Colonic mucosa (tissue), 4 donors: ENCODE measurements around the gene CLCN4. TPM values are rescaled to one million over a fixed set of nuclear protein-coding genes. Genes with fewer than 3 reads are reported as not detected.

Experiments used
- DNase-seq: peaks from one replicate; pipeline ENCODE4 v3.0.0-alpha.2; 2020
- H3K27ac ChIP-seq: fragments of 200-600 bp; one replicate; pipeline ENCODE4 v1.8.0; 2021
- H3K27me3 ChIP-seq: fragments of 200-600 bp; one replicate; pipeline ENCODE4 v1.8.0; 2021
- H3K36me3 ChIP-seq: fragments of 200-600 bp; one replicate; pipeline ENCODE4 v1.8.0; 2021
- H3K4me1 ChIP-seq: fragments of 200-600 bp; one replicate; pipeline ENCODE4 v1.8.0; 2021; ENCODE audit warnings: mild to moderate bottlenecking
- H3K4me3 ChIP-seq: fragments of 200-600 bp; one replicate; pipeline ENCODE4 v1.8.0; 2021
- H3K9ac ChIP-seq, 2 donors: one replicate each; pipeline ENCODE4 v1.7.0; 2013; ENCODE audit warnings: control low read depth in 2 of 2, low read depth in 2 of 2, low read length in 2 of 2
- H3K9me3 ChIP-seq: fragments of 200-600 bp; one replicate; pipeline ENCODE4 v1.8.0; 2021
- CTCF ChIP-seq: fragments of 200-600 bp; IDR thresholded peaks from one replicate; pipeline ENCODE4 v1.8.0; 2022; ENCODE audit warnings: antibody characterized with exemption, mild to moderate bottlenecking
- intact Hi-C: fragments of 100-400 bp; cut with DNase I; formaldehyde crosslinking; loops from one replicate; pipeline ENCODE4 v1.14.1; 2022
- total RNA-seq, 2 donors: library from RNA; stranded (reverse); fragmentation: NEBNext Ultra II Directional in 1 of 2; extraction: Animal tissue kit (Norgen Biotek cat#: 25700) in 1 of 2; gene quantifications; one replicate each; pipeline ENCODE4 v1.2.1, GENCODE V29; 2021
- donor health status: healthy.
- donor health status: DM: no; HTN: no; CAD: no.
- donor health status: DM: no; HTN: no; CAD: no.

The CLCN4 gene
- total RNA-seq, 2 donors from 2014 or later = 0.62 to 1.2 TPM

GRCh38 chrX:10217198-10217597, 60.4 kb downstream of the CLCN4 start:
- intact Hi-C loops = no loop called here

GRCh38 chrX:10221651-10222050, 64.9 kb downstream of the CLCN4 start:
- Histone ChIP-seq H3K27me3 (no peaks in the 10 kb centered on the region), H3K27ac (no peak overlapping the region), H3K9ac (no peak overlapping the region), H3K4me3 (no peak overlapping the region), H3K4me1 (no peaks in the 10 kb centered on the region), H3K36me3 (no peaks in the 10 kb centered on the region), H3K9me3 (no peaks in the 10 kb centered on the region)
- no peak for DNase-seq
- no peak for TF ChIP-seq CTCF
- intact Hi-C loops = no loop called here

More at GRCh38 chrX:10217198-10217597, 60.4 kb downstream of the CLCN4 start:
- no peak overlapping the region for H3K27ac ChIP-seq
- H3K4me1 ChIP-seq = no peaks in the 10 kb centered on the region
- H3K9me3 ChIP-seq = no peaks in the 10 kb centered on the region
- no peak overlapping the region for H3K4me3 ChIP-seq
- H3K9ac ChIP-seq = no peak overlapping the region
- no peak for DNase-seq
- H3K36me3 ChIP-seq = no peaks in the 10 kb centered on the region
- H3K27me3 ChIP-seq = no peaks in the 10 kb centered on the region
- no peak for TF ChIP-seq CTCF

- Histone ChIP-seq H3K36me3 (no peaks in the 10 kb centered on the region), H3K9me3 (no peaks in the 10 kb centered on the region), H3K27me3 (no peaks in the 10 kb centered on the region), H3K4me1 (no peaks in the 10 kb centered on the region), H3K27ac (no peak overlapping the region), H3K4me3 (no peak overlapping the region), H3K9ac (no peak overlapping the region)
- TF ChIP-seq CTCF = no peak
- intact Hi-C loops = no loop called here
- DNase-seq = no peak
These were observed 66.5 kb downstream of the CLCN4 start for GRCh38 chrX:10223276-10223675.

- H3K4me1 ChIP-seq = no peaks in the 10 kb centered on the region
- no peaks in the 10 kb centered on the region for H3K36me3 ChIP-seq
- intact Hi-C loops = no loop called here
- H3K27me3 ChIP-seq = no peaks in the 10 kb centered on the region
- no peak for TF ChIP-seq CTCF
- no peak overlapping the region for H3K4me3 ChIP-seq
- no peak for DNase-seq
- H3K27ac ChIP-seq = no peak overlapping the region
- no peaks in the 10 kb centered on the region for H3K9me3 ChIP-seq
- H3K9ac ChIP-seq = no peak overlapping the region
These were observed 67.0 kb downstream of the CLCN4 start for GRCh38 chrX:10223781-10224180.

GRCh38 chrX:10230222-10230621, 73.4 kb downstream of the CLCN4 start:
- H3K27me3 ChIP-seq = no peaks in the 10 kb centered on the region
- intact Hi-C loops = no loop called here
- no peak for TF ChIP-seq CTCF
- H3K9ac ChIP-seq = no peak overlapping the region
- no peak for DNase-seq
- no peaks in the 10 kb centered on the region for H3K36me3 ChIP-seq
- no peaks in the 10 kb centered on the region for H3K4me1 ChIP-seq
- H3K27ac ChIP-seq = no peak overlapping the region
- H3K4me3 ChIP-seq = no peak overlapping the region
- no peaks in the 10 kb centered on the region for H3K9me3 ChIP-seq

GRCh38 chrX:10231461-10231860, 74.7 kb downstream of the CLCN4 start:
- intact Hi-C loops = no loop called here
- Histone ChIP-seq H3K27me3 (no peaks in the 10 kb centered on the region), H3K9me3 (no peaks in the 10 kb centered on the region), H3K27ac (no peak overlapping the region), H3K9ac (no peak overlapping the region), H3K4me3 (no peak overlapping the region), H3K4me1 (no peaks in the 10 kb centered on the region), H3K36me3 (no peaks in the 10 kb centered on the region)
- no peak for TF ChIP-seq CTCF
- DNase-seq = no peak
